Measurements from ENCODE around the gene TTLL8.

DNA sequence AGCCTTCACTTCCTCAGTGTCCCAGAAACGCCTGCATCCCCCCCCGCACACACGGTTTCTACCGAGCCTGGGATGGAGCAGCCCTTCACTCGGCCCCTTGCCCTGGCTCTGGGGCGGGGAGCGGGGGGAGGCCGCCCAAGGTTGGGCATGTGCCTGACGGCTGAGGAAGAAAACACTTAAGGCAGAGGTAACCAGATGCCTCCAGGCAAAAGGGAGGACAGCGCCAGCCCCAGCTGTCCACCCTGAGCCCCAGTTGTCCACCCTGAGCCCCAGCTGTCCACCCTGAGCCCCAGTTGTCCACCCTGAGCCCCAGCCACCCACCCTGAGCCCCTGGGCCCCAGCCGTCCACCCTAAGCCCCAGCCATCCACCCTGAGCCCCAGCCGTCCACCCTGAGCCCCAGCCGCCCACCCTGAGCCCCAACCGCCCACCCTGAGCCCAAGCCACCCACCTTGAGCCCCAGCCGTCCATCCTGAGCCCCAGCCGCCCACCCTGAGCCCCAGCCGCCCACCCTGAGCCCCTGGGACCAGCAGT is 3.8 kb upstream of the TTLL8 start:
- TF ChIP-seq, protein P1, sequence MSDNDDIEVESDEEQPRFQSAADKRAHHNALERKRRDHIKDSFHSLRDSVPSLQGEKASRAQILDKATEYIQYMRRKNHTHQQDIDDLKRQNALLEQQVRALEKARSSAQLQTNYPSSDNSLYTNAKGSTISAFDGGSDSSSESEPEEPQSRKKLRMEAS (IDR thresholded peaks at IDR 0.05; ENCODE audit: insufficient read depth, insufficient read length) = no peak
- no peak for TF ChIP-seq POLR2A (IDR thresholded peaks at IDR 0.05; ENCODE audit: low read depth, low read length)
- TF ChIP-seq, protein P2, sequence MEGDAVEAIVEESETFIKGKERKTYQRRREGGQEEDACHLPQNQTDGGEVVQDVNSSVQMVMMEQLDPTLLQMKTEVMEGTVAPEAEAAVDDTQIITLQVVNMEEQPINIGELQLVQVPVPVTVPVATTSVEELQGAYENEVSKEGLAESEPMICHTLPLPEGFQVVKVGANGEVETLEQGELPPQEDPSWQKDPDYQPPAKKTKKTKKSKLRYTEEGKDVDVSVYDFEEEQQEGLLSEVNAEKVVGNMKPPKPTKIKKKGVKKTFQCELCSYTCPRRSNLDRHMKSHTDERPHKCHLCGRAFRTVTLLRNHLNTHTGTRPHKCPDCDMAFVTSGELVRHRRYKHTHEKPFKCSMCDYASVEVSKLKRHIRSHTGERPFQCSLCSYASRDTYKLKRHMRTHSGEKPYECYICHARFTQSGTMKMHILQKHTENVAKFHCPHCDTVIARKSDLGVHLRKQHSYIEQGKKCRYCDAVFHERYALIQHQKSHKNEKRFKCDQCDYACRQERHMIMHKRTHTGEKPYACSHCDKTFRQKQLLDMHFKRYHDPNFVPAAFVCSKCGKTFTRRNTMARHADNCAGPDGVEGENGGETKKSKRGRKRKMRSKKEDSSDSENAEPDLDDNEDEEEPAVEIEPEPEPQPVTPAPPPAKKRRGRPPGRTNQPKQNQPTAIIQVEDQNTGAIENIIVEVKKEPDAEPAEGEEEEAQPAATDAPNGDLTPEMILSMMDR (IDR thresholded peaks at IDR 0.05; ENCODE audit: extremely low read depth in 1 of 2, insufficient read depth in 1 of 2, low read depth in 1 of 2, low read length in 2 of 2) = no peak
- TF ChIP-seq POLR2AphosphoS5 (IDR thresholded peaks at IDR 0.05; ENCODE audit: insufficient read depth, low read depth, low read length) = no peak
- TF ChIP-seq EZH2 (IDR thresholded peaks at IDR 0.05; ENCODE audit: borderline replicate concordance, low read depth, low read length, severe bottlenecking) = no peak
- TF ChIP-seq JUN (IDR thresholded peaks at IDR 0.05; ENCODE audit: borderline replicate concordance, insufficient read depth, insufficient read length, low read depth) = no peak
- no peak for TF ChIP-seq MYC (IDR thresholded peaks at IDR 0.05; ENCODE audit: low read depth, low read length)
